H1 (cell line): ENCODE measurements around the gene GSDME. TPM values are rescaled to one million over a fixed set of nuclear protein-coding genes. Genes with fewer than 3 reads are reported as not detected.

Source experiments
- CTCF ChIA-PET: fragments of 300-600 bp; sonication (Branson Sonifier 250); formaldehyde crosslinking; loops from one replicate; lab custom pipeline; 2021; ENCODE audit not compliant: partially characterized antibody; lab: Charles Lee
- POLR2A ChIA-PET: fragments of 300-600 bp; sonication (Branson Sonifier 250); formaldehyde crosslinking; loops from one replicate; lab custom pipeline; 2021; ENCODE audit warnings: inconsistent platforms; ENCODE audit not compliant: partially characterized antibody; lab: Charles Lee
- DNase-seq, 2 experiments: peaks; one replicate each; pipeline versions ENCODE4 v3.0.0 to v3.0.0-alpha.2; 2010 to 2022; ENCODE audit warnings: low spot score in 2 of 2, low read depth in 1 of 2, mixed read lengths in 1 of 2
- FAIRE-seq: peaks from 2 replicates; lab custom pipeline; 2011; peaks lifted over from hg19 to GRCh38; lab: Jason Lieb, UNC
- H2AFZ ChIP-seq: 2 replicates; pipeline ENCODE4 v1.8.1; 2012; ENCODE audit warnings: low read length, inconsistent platforms
- H2AK5ac ChIP-seq: 2 replicates; pipeline ENCODE4 v1.6.1; 2013; ENCODE audit warnings: low read depth, low read length
- H2BK120ac ChIP-seq: replicated peaks from 2 replicates; pipeline ENCODE3; 2013; ENCODE audit warnings: low read depth, low read length, inconsistent platforms
- H2BK12ac ChIP-seq: 2 replicates; pipeline ENCODE4 v1.6.1; 2013; ENCODE audit warnings: low read depth, low read length
- H2BK15ac ChIP-seq: 2 replicates; pipeline ENCODE4 v1.6.1; 2013; ENCODE audit warnings: low read length
- H2BK20ac ChIP-seq: 2 replicates; pipeline ENCODE4 v1.6.1; 2013; ENCODE audit warnings: low read length
- H2BK5ac ChIP-seq: 2 replicates; pipeline ENCODE4 v1.6.1; 2013; ENCODE audit warnings: low read depth, low read length
- H3K14ac ChIP-seq: 2 replicates; pipeline ENCODE4 v1.6.1; 2013; ENCODE audit warnings: inconsistent platforms; ENCODE audit not compliant: insufficient read length
- H3K18ac ChIP-seq: 2 replicates; pipeline ENCODE4 v1.6.1; 2013; ENCODE audit warnings: low read length; ENCODE audit errors: extremely low read depth
- H3K23ac ChIP-seq: 2 replicates; pipeline ENCODE4 v1.6.1; 2013; ENCODE audit warnings: inconsistent platforms; ENCODE audit not compliant: insufficient read length
- H3K23me2 ChIP-seq: 2 replicates; pipeline ENCODE4 v1.6.1; 2013; ENCODE audit warnings: low read depth, low read length
- H3K27ac ChIP-seq: 2 replicates; pipeline ENCODE4 v1.6.1; 2011; ENCODE audit warnings: low read depth, low read length, inconsistent platforms
- H3K27me3 ChIP-seq, 4 experiments: replicated peaks in 1 of 4; 1 replicate in 1 of 4; 2 replicates in 3 of 4; pipeline versions ENCODE4 v1.6.1 to v1.8.1; 2011 to 2013; ENCODE audit warnings: low read length in 3 of 4, mild to moderate bottlenecking in 3 of 4, inconsistent platforms in 2 of 4, mixed read lengths in 2 of 4, moderate library complexity in 1 of 4; ENCODE audit not compliant: control insufficient read depth in 3 of 4, insufficient read depth in 3 of 4; ENCODE audit errors: extremely low read depth in 1 of 4
- H3K36me3 ChIP-seq, 4 experiments: 2 replicates each; pipeline versions ENCODE4 v1.6.1 to v1.8.1; 2011 to 2013; ENCODE audit warnings: mild to moderate bottlenecking in 4 of 4, low read length in 3 of 4, moderate library complexity in 2 of 4, control low read depth in 1 of 4, inconsistent platforms in 1 of 4; ENCODE audit not compliant: insufficient read depth in 4 of 4, control insufficient read depth in 2 of 4
- H3K4ac ChIP-seq: replicated peaks from 2 replicates; pipeline ENCODE3; 2013; ENCODE audit warnings: low read length, low read depth, mixed read lengths, inconsistent platforms; ENCODE audit not compliant: insufficient read length
- H3K4me1 ChIP-seq, 4 experiments: replicated peaks in 1 of 4; 1 replicate in 1 of 4; 2 replicates in 3 of 4; pipeline versions ENCODE4 v1.6.1 to v1.8.1; 2011 to 2013; ENCODE audit warnings: low read length in 3 of 4, inconsistent platforms in 2 of 4, mixed read lengths in 1 of 4; ENCODE audit not compliant: insufficient read depth in 4 of 4, control insufficient read depth in 3 of 4
- H3K4me2 ChIP-seq, 2 experiments: 2 replicates each; pipeline versions ENCODE4 v1.6.1 to v1.8.1; 2011 to 2013; ENCODE audit warnings: low read depth in 2 of 2, low read length in 2 of 2, control low read depth in 1 of 2, inconsistent platforms in 1 of 2, mild to moderate bottlenecking in 1 of 2; ENCODE audit not compliant: insufficient read depth in 1 of 2
- H3K4me3 ChIP-seq, 4 experiments: fragments of 200-600, 300-600 bp in 1 of 4; sonication (generic), shearing (Covaris generic), sonication (Bioruptor Twin) in 1 of 4; 2 replicates each; pipeline versions ENCODE4 v1.5.1 to v1.8.1; 2011 to 2016; ENCODE audit warnings: low read length in 4 of 4, low read depth in 3 of 4, control low read depth in 2 of 4, inconsistent platforms in 2 of 4, mild to moderate bottlenecking in 2 of 4, mixed read lengths in 1 of 4, moderate library complexity in 1 of 4; ENCODE audit not compliant: insufficient read depth in 2 of 4; ENCODE audit errors: extremely low read depth in 1 of 4
- H3K56ac ChIP-seq: replicated peaks from 2 replicates; pipeline ENCODE3; 2013; ENCODE audit warnings: low read depth, mild to moderate bottlenecking, mixed read lengths, low read length, inconsistent platforms; ENCODE audit not compliant: insufficient read length
- H3K79me1 ChIP-seq: 2 replicates; pipeline ENCODE4 v1.6.1; 2013; ENCODE audit warnings: low read depth, low read length, control low read depth
- H3K79me2 ChIP-seq, 2 experiments: 2 replicates each; pipeline versions ENCODE4 v1.6.1 to v1.8.1; 2012 to 2013; ENCODE audit warnings: low read length in 2 of 2, mild to moderate bottlenecking in 2 of 2, inconsistent platforms in 1 of 2; ENCODE audit not compliant: insufficient read depth in 2 of 2, control insufficient read depth in 1 of 2
- H3K9ac ChIP-seq, 4 experiments: replicated peaks in 1 of 4; 1 replicate in 1 of 4; 2 replicates in 3 of 4; pipeline versions ENCODE4 v1.6.1 to v1.8.1; 2011 to 2013; ENCODE audit warnings: low read depth in 3 of 4, low read length in 3 of 4, control low read depth in 2 of 4, mild to moderate bottlenecking in 2 of 4, moderate library complexity in 2 of 4, inconsistent platforms in 1 of 4; ENCODE audit errors: extremely low read depth in 1 of 4
- H3K9me3 ChIP-seq, 2 experiments: 2 replicates each; pipeline versions ENCODE4 v1.6.1 to v1.8.1; 2012 to 2013; ENCODE audit warnings: mild to moderate bottlenecking in 2 of 2, moderate library complexity in 2 of 2, control low read depth in 1 of 2, inconsistent platforms in 1 of 2, low read depth in 1 of 2, low read length in 1 of 2, mixed read lengths in 1 of 2; ENCODE audit not compliant: insufficient read depth in 2 of 2
- H4K20me1 ChIP-seq, 2 experiments: replicated peaks in 1 of 2; 2 replicates each; pipeline versions ENCODE3 to v1.8.1; 2011 to 2013; ENCODE audit warnings: inconsistent platforms in 2 of 2, low read length in 2 of 2, mild to moderate bottlenecking in 1 of 2; ENCODE audit not compliant: insufficient read depth in 2 of 2, control insufficient read depth in 1 of 2
- H4K5ac ChIP-seq: 2 replicates; pipeline ENCODE4 v1.6.1; 2013; ENCODE audit warnings: low read length, low read depth, mixed read lengths, inconsistent platforms; ENCODE audit not compliant: insufficient read length
- H4K8ac ChIP-seq: 2 replicates; pipeline ENCODE4 v1.8.0; 2013; ENCODE audit warnings: mild to moderate bottlenecking, moderate library complexity, low read length, inconsistent platforms; ENCODE audit not compliant: insufficient read depth; ENCODE audit errors: extremely low read depth
- H4K91ac ChIP-seq: replicated peaks from 2 replicates; pipeline ENCODE3; 2013; ENCODE audit warnings: low read length, mixed read lengths, inconsistent platforms; ENCODE audit not compliant: insufficient read length
- BACH1 ChIP-seq: IDR thresholded peaks from 2 replicates; pipeline ENCODE4 v1.6.1; 2012; ENCODE audit warnings: low read length, improper control_type of control experiment
- CHD2 ChIP-seq: IDR thresholded peaks from 2 replicates; pipeline ENCODE4 v1.6.1; 2012; ENCODE audit warnings: low read length, improper control_type of control experiment
- JUN ChIP-seq: IDR thresholded peaks from 2 replicates; pipeline ENCODE4 v1.6.1; 2011; ENCODE audit warnings: low read depth, mild to moderate bottlenecking, improper control_type of control experiment, low read length
- NRF1 ChIP-seq: IDR thresholded peaks from 2 replicates; pipeline ENCODE4 v1.6.1; 2011; ENCODE audit warnings: mild to moderate bottlenecking, low read depth, low read length, improper control_type of control experiment
- POU5F1 ChIP-seq: IDR thresholded peaks from 2 replicates; pipeline ENCODE4 v1.6.1; 2011; ENCODE audit warnings: low read depth, mild to moderate bottlenecking, low read length, moderate library complexity
- RFX5 ChIP-seq: IDR thresholded peaks from 2 replicates; pipeline ENCODE4 v1.6.1; 2011; ENCODE audit warnings: low read depth, low read length, improper control_type of control experiment, borderline replicate concordance
- SIN3A ChIP-seq, 2 experiments: IDR thresholded peaks in 1 of 2; conservative IDR thresholded peaks in 1 of 2; 2 replicates each; pipeline ENCODE4 v1.6.1; 2011 to 2012; ENCODE audit warnings: low read length in 2 of 2, improper control_type of control experiment in 1 of 2, low read depth in 1 of 2, mild to moderate bottlenecking in 1 of 2
- SP4 ChIP-seq: IDR thresholded peaks from 2 replicates; pipeline ENCODE4 v1.6.1; 2012; ENCODE audit warnings: low read length, inconsistent platforms
- TCF12 ChIP-seq: IDR thresholded peaks from 2 replicates; pipeline ENCODE4 v1.6.1; 2011; ENCODE audit warnings: low read depth, mild to moderate bottlenecking, low read length
- ZNF274 ChIP-seq: IDR thresholded peaks from 2 replicates; pipeline ENCODE4 v1.7.0; 2012; ENCODE audit warnings: low read length, borderline replicate concordance; ENCODE audit errors: extremely low read depth
- WGBS, 2 experiments: shearing (Covaris generic) in 1 of 2; methylation state at CpG; one replicate each; pipeline versions ENCODE4 v1.1.6 to v1.1.7; 2013 to 2015; ENCODE audit warnings: low lambda C conversion rate in 2 of 2, mixed read lengths in 2 of 2, inconsistent platforms in 1 of 2, low coverage in 1 of 2, missing lambda C conversion rate in 1 of 2; ENCODE audit not compliant: insufficient replicate concordance in 2 of 2, insufficient coverage in 1 of 2, insufficient read length in 1 of 2; ENCODE audit errors: extremely low coverage in 1 of 2, missing lambda C conversion rate in 1 of 2; 5-methylcytosine and 5-hydroxymethylcytosine counted together
- polyA plus RNA-seq, 7 experiments: library from polyadenylated mRNA; depleted of rRNA in 3 of 7; stranded (reverse) in 5 of 7; unstranded in 2 of 7; fragments of >200 nt in 5 of 7; fragments of 200-250 nt in 2 of 7; gene quantifications; 1 replicate in 5 of 7; 2 replicates in 1 of 7; 4 replicates in 1 of 7; pipeline versions ENCODE4 v1.2.1 to v1.2.3, GENCODE V29; 2011 to 2013; ENCODE audit warnings: missing spikeins in 2 of 7, mixed read lengths in 2 of 7
- total RNA-seq: library from RNA; stranded (reverse); fragmentation: NEBNext Ultra II Directional; extraction: Animal tissue kit (Norgen Biotek cat#: 25700); gene quantifications from 2 replicates; pipeline ENCODE4 v1.2.1, GENCODE V29; 2021
- TF ChIP-seq, protein P1 (sequence below): IDR thresholded peaks from 2 replicates; pipeline ENCODE4 v1.6.1; 2012; ENCODE audit warnings: inconsistent platforms
- TF ChIP-seq, protein P2 (sequence below), 3 experiments: IDR thresholded peaks; 1 replicate in 2 of 3; 2 replicates in 1 of 3; pipeline versions ENCODE4 v1.5.1 to v1.6.1; 2011; ENCODE audit warnings: low read length in 3 of 3, mild to moderate bottlenecking in 3 of 3, inconsistent platforms in 2 of 3, low read depth in 1 of 3, moderate library complexity in 1 of 3; ENCODE audit not compliant: insufficient read depth in 1 of 3; ENCODE audit errors: control extremely low read depth in 1 of 3

The GSDME gene
- total and polyA plus RNA-seq, 2 of the 8 experiments (the other 6 are each of a cell fraction or from before 2014, with no cell fraction given): 5.4 to 7.6 TPM

DNA sequence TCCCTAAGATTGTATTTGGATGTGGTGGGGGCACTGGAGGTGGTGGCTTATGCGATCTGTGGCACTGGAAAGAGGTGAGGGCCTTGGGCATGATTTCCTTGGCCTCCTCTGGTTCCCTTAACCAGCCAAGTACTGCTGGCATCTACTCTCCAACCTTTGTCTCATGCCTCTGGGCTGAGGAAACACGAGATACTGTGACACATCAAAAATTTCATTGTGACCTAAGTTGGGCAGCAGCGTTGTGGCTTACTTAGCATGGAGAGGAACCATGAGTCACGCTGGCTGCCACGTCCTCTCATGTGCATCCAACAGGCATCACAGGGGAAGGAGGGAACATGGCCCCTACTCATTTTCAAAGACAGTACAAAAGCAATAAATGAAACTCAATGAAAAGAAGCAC, 29.7 kb upstream of the GSDME start:
- no peaks in the 10 kb centered on the region for H3K36me3 ChIP-seq
- H3K56ac ChIP-seq: no peak overlapping the region
- WGBS, 2 experiments: 87% methylated on average over 5 of the region's 5 CpGs; no CpG with 5 or more reads in 1 of the 2 experiments
- FAIRE-seq: no peak
- no peak for DNase-seq
- H4K8ac ChIP-seq: no peak overlapping the region
- no peak overlapping the region for H2AFZ ChIP-seq
- no peak overlapping the region for H4K5ac ChIP-seq
- H3K23me2 ChIP-seq: no peaks in the 10 kb centered on the region
- H3K27ac ChIP-seq: no peak overlapping the region
- H3K23ac ChIP-seq: no peak overlapping the region
- no peak overlapping the region for H3K4me2 ChIP-seq
- H3K4me1 ChIP-seq: no peaks in the 10 kb centered on the region
- no peak overlapping the region for H3K4me3 ChIP-seq
- H3K79me1 ChIP-seq: no peaks in the 10 kb centered on the region
- no peaks in the 10 kb centered on the region for H3K27me3 ChIP-seq
- no peak overlapping the region for H3K14ac ChIP-seq
- H3K9me3 ChIP-seq: peaks cover 12 to 18% of the 10 kb centered on the region in 2 experiments
- no peak overlapping the region for H3K18ac ChIP-seq
- no peaks in the 10 kb centered on the region for H3K79me2 ChIP-seq
- H3K9ac ChIP-seq: no peak overlapping the region
- no peak overlapping the region for H2BK12ac ChIP-seq
- H2BK15ac ChIP-seq: no peak overlapping the region
- no peak overlapping the region for H4K91ac ChIP-seq
- H4K20me1 ChIP-seq: no peaks in the 10 kb centered on the region
- no peak overlapping the region for H2BK5ac ChIP-seq
- no peak overlapping the region for H3K4ac ChIP-seq
- ChIA-PET CTCF (interaction anchor here (1.5 kb wide), 1 partner anchor 92 kb away, joined by 3 read pairs; no protein-coding TSS in a partner anchor), POLR2A (no interaction called here)
- H2BK20ac ChIP-seq: no peak overlapping the region
- H2AK5ac ChIP-seq: no peak overlapping the region
- no peak overlapping the region for H2BK120ac ChIP-seq
- TF ChIP-seq ZNF274: no peak
- TF ChIP-seq BACH1: no peak
- TF ChIP-seq TCF12: no peak
- TF ChIP-seq SIN3A (conservative IDR thresholded peaks at IDR 0.05 in 1 of 2, IDR thresholded peaks at IDR 0.05 in 1 of 2; ENCODE audit: low read depth in 1 of 2, low read length in 2 of 2): no peak
- TF ChIP-seq JUN: no peak
- TF ChIP-seq RFX5: no peak
- no peak for TF ChIP-seq SP4
- TF ChIP-seq, protein P1, sequence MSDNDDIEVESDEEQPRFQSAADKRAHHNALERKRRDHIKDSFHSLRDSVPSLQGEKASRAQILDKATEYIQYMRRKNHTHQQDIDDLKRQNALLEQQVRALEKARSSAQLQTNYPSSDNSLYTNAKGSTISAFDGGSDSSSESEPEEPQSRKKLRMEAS: no peak
- TF ChIP-seq, protein P2, sequence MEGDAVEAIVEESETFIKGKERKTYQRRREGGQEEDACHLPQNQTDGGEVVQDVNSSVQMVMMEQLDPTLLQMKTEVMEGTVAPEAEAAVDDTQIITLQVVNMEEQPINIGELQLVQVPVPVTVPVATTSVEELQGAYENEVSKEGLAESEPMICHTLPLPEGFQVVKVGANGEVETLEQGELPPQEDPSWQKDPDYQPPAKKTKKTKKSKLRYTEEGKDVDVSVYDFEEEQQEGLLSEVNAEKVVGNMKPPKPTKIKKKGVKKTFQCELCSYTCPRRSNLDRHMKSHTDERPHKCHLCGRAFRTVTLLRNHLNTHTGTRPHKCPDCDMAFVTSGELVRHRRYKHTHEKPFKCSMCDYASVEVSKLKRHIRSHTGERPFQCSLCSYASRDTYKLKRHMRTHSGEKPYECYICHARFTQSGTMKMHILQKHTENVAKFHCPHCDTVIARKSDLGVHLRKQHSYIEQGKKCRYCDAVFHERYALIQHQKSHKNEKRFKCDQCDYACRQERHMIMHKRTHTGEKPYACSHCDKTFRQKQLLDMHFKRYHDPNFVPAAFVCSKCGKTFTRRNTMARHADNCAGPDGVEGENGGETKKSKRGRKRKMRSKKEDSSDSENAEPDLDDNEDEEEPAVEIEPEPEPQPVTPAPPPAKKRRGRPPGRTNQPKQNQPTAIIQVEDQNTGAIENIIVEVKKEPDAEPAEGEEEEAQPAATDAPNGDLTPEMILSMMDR (IDR thresholded peaks at IDR 0.05; ENCODE audit: control extremely low read depth in 1 of 3, insufficient read depth in 1 of 3, low read depth in 1 of 3, low read length in 3 of 3): no peak
- no peak for TF ChIP-seq POU5F1
- no peak for TF ChIP-seq CHD2
- TF ChIP-seq NRF1: no peak
